DND-41 (cell line): ENCODE data around the gene SULT2B1.

Experiments
- ATAC-seq: fragments of 200-7000 bp; cut with Tn5 transposase; 3 replicates; pipeline ENCODE4 v1.9.1; 2021; ENCODE audit warnings: low read depth; ENCODE audit not compliant: insufficient read depth
- DNase-seq: peaks from one replicate; pipeline ENCODE4 v3.0.0-alpha.2; 2020
- H2AFZ ChIP-seq: 2 replicates; pipeline ENCODE4 v1.6.0; 2012; ENCODE audit warnings: low read depth, low read length
- H3K27ac ChIP-seq: 2 replicates; pipeline ENCODE4 v1.5.1; 2012; ENCODE audit warnings: low read length, inconsistent platforms
- H3K27me3 ChIP-seq: fragments of 200-600 bp; sonication (generic); 2 replicates; pipeline ENCODE4 v1.6.0; 2012; ENCODE audit warnings: low read length, mild to moderate bottlenecking, inconsistent platforms; ENCODE audit not compliant: insufficient read depth, poor library complexity
- H3K36me3 ChIP-seq: 2 replicates; pipeline ENCODE4 v1.5.1; 2012; ENCODE audit warnings: low read length, inconsistent platforms; ENCODE audit not compliant: insufficient read depth
- H3K4me1 ChIP-seq: 2 replicates; pipeline ENCODE4 v1.5.1; 2012; ENCODE audit warnings: mild to moderate bottlenecking, low read length; ENCODE audit not compliant: insufficient read depth
- H3K4me2 ChIP-seq: 2 replicates; pipeline ENCODE4 v1.6.0; 2012; ENCODE audit warnings: mild to moderate bottlenecking, moderate library complexity, low read length, inconsistent platforms; ENCODE audit not compliant: insufficient read depth
- H3K4me3 ChIP-seq, 2 experiments: fragments of 200-600 bp in 1 of 2; shearing (Covaris generic) in 1 of 2; 2 replicates each; pipeline ENCODE4 v1.5.1; 2012 to 2016; ENCODE audit warnings: inconsistent platforms in 2 of 2, low read length in 2 of 2, mild to moderate bottlenecking in 2 of 2, low read depth in 1 of 2, moderate library complexity in 1 of 2
- H3K79me2 ChIP-seq: 2 replicates; pipeline ENCODE4 v1.6.0; 2012; ENCODE audit warnings: low read length, inconsistent platforms; ENCODE audit not compliant: insufficient read depth
- H3K9ac ChIP-seq: 2 replicates; pipeline ENCODE4 v1.6.0; 2012; ENCODE audit warnings: low read depth, mild to moderate bottlenecking, inconsistent platforms, low read length, moderate library complexity
- H3K9me3 ChIP-seq: 2 replicates; pipeline ENCODE4 v1.5.1; 2012; ENCODE audit warnings: low read length, moderate library complexity, mild to moderate bottlenecking, inconsistent platforms; ENCODE audit not compliant: insufficient read depth, severe bottlenecking
- H4K20me1 ChIP-seq: 2 replicates; pipeline ENCODE4 v1.6.0; 2012; ENCODE audit warnings: low read length; ENCODE audit not compliant: insufficient read depth
- CTCF ChIP-seq: IDR thresholded peaks from 2 replicates; pipeline ENCODE4 v1.5.1; 2012; ENCODE audit warnings: borderline replicate concordance, low read length, moderate library complexity, mild to moderate bottlenecking; ENCODE audit not compliant: poor library complexity, severe bottlenecking; ENCODE audit errors: extremely low read depth
- EZH2 ChIP-seq: IDR thresholded peaks from 3 replicates; pipeline ENCODE4 v1.6.1; 2012; ENCODE audit warnings: borderline replicate concordance, low read depth, mild to moderate bottlenecking, moderate library complexity, low read length, inconsistent platforms; ENCODE audit not compliant: severe bottlenecking

SULT2B1 gene

GRCh38 chr19:48596679-48597465, 44.9 kb downstream of the SULT2B1 start:
- no peak for TF ChIP-seq EZH2
- no peak for TF ChIP-seq CTCF
- H3K79me2 ChIP-seq, result no peaks in the 10 kb centered on the region
- no peaks in the 10 kb centered on the region for H3K4me1 ChIP-seq
- H3K27me3 ChIP-seq, result no peaks in the 10 kb centered on the region
- H3K9me3 ChIP-seq, result no peaks in the 10 kb centered on the region
- H3K27ac ChIP-seq, result no peak overlapping the region
- no peak for ATAC-seq
- H3K4me2 ChIP-seq, result no peak overlapping the region
- H2AFZ ChIP-seq, result no peak overlapping the region
- no peak overlapping the region for H3K4me3 ChIP-seq
- H4K20me1 ChIP-seq, result no peaks in the 10 kb centered on the region
- DNase-seq, result no peak
- H3K36me3 ChIP-seq, result no peaks in the 10 kb centered on the region
- H3K9ac ChIP-seq, result no peak overlapping the region

DNA sequence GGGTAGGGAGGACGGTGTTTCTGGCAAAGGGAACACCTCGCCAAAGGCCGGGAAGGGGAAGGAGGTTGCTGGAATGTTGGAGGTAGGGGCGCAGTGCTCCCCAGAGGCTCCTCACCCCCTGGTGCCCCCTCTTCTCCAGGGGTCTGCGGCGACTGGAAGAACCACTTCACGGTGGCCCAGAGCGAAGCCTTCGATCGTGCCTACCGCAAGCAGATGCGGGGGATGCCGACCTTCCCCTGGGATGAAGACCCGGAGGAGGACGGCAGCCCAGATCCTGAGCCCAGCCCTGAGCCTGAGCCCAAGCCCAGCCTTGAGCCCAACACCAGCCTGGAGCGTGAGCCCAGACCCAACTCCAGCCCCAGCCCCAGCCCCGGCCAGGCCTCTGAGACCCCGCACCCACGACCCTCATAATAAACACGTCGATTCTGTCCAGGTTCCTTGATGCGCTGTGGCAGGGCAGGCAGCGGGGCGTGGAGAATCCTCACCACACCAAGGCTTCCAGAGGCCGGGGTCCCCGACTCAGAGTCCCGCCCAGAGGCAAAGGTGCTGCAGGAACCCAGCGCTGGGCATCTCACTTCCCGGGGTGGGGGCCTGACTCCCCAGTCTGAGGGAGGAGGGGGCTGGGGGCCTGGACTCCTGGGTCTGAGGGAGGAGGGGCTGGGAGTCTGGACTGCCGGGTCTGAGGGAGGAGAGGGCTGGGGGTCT, 47.2 kb downstream of the SULT2B1 start:
- H3K9me3 ChIP-seq, result no peaks in the 10 kb centered on the region
- no peak for TF ChIP-seq EZH2
- TF ChIP-seq CTCF, result no peak
- no peaks in the 10 kb centered on the region for H3K36me3 ChIP-seq
- no peak overlapping the region for H3K4me3 ChIP-seq
- H4K20me1 ChIP-seq, result no peaks in the 10 kb centered on the region
- no peaks in the 10 kb centered on the region for H3K4me1 ChIP-seq
- H3K27me3 ChIP-seq, result no peaks in the 10 kb centered on the region
- ATAC-seq (no peak), DNase-seq (no peak)
- H3K27ac ChIP-seq, result no peak overlapping the region
- H3K4me2 ChIP-seq, result no peak overlapping the region
- no peak overlapping the region for H3K9ac ChIP-seq
- H3K79me2 ChIP-seq, result no peaks in the 10 kb centered on the region
- no peak overlapping the region for H2AFZ ChIP-seq

DNA sequence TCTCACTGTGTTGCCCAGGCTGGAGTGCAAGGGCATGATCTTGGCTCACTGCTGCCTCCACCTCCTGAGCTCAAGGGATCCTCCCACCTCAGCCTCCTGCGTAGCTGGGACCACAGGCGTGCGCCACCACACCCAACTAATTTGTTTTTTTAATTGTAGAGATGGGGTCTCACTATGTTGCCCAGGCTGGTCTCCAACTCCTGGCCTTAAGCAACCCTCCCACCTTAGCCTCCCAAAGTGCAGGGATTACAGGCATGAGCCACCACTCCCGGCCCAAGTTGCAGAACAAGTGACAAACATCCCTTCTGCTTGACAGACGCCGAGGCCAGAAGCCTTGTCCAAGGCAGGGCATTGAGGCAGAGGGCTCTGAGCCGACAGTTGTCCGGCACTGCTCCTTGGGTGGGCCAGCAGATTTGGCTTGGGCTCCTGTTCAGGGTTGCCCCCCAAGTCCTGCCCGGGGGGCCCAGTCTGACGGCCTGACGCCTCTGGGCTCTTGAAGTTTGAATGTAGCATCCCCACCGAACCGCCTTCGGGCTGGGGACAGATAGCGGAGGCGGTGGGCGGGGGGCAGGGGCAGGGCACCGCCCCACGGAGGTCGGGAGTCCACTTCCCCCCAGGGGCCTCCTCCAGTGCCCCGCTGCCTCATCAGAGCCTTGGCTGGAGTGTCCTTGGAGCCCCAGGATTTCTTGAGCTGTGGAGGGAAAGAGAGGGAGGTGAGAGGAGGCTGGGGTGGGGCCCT, 48.9 kb downstream of the SULT2B1 start:
- H3K9me3 ChIP-seq, result no peaks in the 10 kb centered on the region
- TF ChIP-seq EZH2, result no peak
- no peak for TF ChIP-seq CTCF
- H3K36me3 ChIP-seq, result no peaks in the 10 kb centered on the region
- no peak overlapping the region for H3K9ac ChIP-seq
- no peak for DNase-seq
- H3K27ac ChIP-seq, result no peak overlapping the region
- no peak overlapping the region for H3K4me3 ChIP-seq
- H3K4me1 ChIP-seq, result no peaks in the 10 kb centered on the region
- no peaks in the 10 kb centered on the region for H3K27me3 ChIP-seq
- no peaks in the 10 kb centered on the region for H3K79me2 ChIP-seq
- no peak overlapping the region for H2AFZ ChIP-seq
- no peak overlapping the region for H3K4me2 ChIP-seq
- H4K20me1 ChIP-seq, result no peaks in the 10 kb centered on the region
- ATAC-seq, result no peak
